Activated CD8-positive, alpha-beta memory T cell treated with anti-CD3 and anti-CD28 coated beads for 24 hours (primary cell): ENCODE measurements around the gene GNAS.
"Not testable (repeated sequence)": the region's sequence is repeated elsewhere in the genome, so short reads cannot be mapped to it uniquely, and the experiment has no call there.

ENCODE experiments used
- DNase-seq: peaks from one replicate; pipeline ENCODE4 v3.0.0-alpha.2; 2020

The GNAS gene

DNA sequence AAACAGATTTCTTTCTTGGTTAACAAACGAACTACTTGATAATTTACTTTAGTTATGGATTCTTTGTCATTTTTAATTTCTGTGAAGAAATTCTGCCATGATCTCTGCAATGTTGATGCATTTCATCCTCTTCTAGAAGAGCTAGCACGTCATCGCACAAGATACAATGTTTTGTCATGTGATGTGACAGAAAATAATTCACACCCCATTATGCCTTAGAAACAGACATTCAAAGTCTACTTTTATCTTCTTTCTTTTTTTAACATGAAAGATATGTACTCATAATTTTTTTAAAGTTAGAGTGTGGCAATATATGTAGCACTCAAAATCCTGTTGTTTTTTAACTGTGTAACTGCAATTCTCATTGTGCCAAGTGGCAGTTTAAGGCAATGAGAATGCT lies 89.0 kb downstream of the GNAS start:
- no peak for DNase-seq

DNA sequence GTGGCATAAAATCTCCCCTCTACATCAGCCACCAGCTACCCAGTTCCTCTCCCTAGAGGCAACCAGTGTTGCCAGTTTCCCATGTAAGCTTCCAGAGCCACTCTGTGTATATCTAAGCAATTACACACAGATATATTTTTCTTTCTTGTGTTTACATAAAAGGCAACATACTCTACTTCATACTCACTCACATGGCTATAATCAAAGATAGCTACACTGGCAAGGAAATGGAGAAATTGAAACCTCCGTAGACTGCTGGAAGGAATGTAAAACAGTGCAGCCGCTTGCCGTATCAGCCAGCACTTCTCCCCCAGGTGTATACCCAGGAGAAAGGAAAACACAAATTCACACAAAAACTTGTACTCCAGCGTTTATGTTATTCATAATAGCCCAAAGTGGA lies 90.0 kb downstream of the GNAS start:
- DNase-seq = no peak

DNA sequence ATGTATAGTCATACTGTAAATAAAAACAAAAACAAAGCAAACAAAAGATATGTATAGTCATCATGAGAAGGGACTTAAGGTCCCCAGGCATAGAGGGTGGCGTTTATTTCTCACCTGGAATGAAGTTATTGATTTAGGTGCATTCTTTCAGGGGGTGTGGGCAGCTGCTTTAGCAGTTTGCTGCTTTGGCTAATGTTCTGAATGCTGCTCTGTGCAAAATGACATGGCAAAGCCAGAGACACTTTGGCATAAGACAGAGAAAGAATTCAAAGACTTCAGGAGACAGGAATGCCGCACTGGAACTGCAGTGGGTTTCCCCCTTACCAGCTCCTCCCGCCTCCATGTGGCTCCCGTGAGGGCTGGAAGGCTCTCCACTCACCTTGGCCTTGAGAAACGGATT lies 92.1 kb downstream of the GNAS start:
- DNase-seq = no peak

DNA sequence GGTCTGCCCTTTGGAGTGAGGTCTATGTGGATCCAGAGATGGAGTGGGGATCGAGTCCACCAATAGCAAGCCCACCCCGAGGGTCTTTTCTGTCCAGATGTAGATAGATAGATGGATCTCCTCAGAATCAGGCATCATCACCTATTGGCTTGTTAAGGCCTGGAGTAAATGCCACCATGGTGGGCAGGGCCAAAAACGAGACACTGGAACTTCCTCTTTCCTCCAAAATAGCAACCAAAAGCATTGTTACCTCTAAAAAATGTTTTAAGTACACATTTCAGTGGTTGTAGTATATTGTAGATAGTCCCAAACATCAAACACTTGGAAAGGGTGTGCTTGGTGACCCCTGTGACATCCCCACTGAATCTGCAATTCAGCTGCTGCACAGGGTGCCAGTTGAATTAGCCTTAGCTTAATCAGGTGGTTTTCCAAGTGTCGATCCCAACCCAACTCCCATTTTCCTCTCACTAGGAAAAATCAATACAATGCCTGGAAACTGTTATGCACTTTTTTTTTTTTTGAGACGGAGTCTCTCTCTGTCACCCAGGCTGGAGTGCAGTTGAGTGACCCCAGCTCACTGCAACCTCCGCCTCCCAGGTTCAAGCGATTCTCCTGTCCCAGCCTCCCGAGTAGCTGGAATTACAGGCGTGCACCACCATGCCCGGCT lies 93.6 kb downstream of the GNAS start:
- no peak for DNase-seq

DNA sequence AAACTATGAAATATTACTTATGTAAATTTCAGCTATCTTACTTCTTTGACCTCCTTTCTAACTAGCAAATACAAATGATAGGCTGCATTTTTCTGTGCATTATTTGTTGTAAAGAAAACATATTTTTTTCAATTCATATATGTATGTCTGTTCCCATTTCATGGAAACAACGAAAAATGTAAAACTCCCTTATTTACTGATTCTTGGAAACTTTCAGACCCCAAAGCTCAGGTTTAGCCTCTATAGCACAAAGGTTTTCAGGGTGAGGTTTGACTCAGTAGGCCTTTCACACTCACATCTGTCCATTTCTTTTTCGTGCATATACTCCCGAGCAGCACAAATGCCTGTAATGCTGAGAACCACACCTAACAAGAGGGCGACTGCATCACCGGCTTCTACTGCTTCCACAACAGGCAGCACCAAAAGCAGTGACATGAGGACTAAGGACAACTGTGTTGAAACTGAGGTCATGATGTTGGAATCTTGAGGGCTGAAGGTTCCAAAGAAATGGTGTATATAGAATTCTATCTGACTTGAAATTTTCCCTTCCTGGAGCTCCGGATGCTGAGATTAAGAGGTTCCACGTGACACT lies 95.4 kb downstream of the GNAS start:
- DNase-seq = not testable (repeated sequence)

DNA sequence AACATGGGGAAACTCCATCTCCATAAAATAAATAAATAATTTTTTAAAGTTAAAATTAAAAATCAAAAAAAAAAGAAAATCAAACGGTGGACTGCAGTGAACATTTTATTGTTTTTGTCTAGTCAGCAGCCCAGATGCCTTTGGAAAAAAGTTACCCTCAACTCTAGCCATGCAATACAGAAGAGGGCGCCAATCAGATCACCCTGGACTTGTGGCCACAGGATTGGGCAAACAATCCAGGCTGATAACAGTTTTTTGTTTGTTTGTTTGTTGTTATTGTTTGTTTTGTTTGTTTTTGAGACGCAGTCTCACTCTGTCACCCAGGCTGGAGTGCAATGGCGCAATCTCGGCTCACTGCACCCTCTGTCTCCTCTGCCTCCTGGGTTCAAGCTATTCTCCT lies 98.1 kb downstream of the GNAS start:
- DNase-seq = no peak

DNA sequence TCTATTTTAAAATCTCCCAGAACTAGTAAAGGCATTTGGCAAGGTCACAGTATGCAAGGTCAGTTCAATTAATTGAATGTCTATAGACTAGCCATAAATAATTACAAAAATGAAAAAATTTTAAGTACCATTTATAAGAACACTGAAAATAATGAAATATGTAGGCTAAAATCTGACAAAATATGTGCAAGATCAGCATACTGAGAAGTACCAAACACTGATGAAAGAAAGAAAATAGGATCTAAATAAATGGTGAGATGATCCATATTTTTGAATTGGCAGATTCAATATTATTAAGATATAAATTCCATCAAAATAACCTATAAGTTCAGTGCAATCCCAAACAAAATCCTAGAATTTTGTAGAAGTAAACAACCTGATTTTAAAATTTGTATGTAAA lies 100.5 kb downstream of the GNAS start:
- DNase-seq = no peak

DNA sequence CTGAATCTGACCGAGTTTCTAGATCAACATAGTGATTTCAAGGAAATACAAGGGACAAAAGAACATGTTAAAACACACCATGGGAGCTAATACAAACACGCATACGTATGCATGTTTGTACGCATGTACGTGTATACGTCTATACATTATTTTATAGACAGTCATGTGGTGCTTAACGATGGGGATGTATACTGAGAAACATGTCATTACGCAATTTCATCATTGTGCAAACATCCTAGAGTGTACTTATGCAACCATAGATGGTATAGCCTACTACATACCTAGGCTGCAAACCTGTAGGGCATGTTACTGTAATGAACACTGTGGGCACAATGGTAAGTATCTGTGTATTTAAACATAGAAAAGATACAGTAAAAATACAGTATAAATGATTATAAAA lies 103.6 kb downstream of the GNAS start:
- no peak for DNase-seq

DNA sequence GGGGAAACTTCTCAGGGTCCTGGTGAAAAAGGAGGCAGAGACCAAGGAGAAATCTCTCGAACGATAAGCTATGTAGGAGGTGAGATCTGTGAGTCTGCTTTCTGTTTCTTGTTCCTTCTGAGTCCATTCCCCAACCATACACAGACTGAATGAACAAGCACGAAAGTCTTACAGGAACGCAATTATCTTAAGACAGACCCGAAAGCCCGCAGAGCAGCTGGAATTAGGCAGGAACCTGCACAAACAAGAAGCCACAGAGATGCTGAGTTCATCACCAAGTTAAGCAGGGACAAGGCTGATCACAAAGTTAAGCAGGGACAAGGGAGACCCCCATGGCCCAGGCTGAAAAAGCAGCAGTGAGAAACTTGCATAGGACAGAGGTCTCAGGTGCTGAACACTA lies 107.1 kb downstream of the GNAS start:
- DNase-seq = no peak
